GM23338 (cell line): ENCODE measurements around the gene TTYH3. TPM values are rescaled to one million over a fixed set of nuclear protein-coding genes. Genes with fewer than 3 reads are reported as not detected.
"Not testable (repeated sequence)": the region's sequence is repeated elsewhere in the genome, so short reads cannot be mapped to it uniquely, and the experiment has no call there.

ENCODE experiments used
- ATAC-seq: fragments of 200-7000 bp; cut with Tn5 transposase; 3 replicates; pipeline ENCODE4 v1.9.1; 2020
- DNase-seq: peaks from one replicate; pipeline ENCODE4 v3.0.0-alpha.2; 2015; ENCODE audit warnings: low spot score
- H2AFZ ChIP-seq: fragments of 200-600 bp; sonication (generic); 2 replicates; pipeline ENCODE4 v1.8.0; 2016; ENCODE audit warnings: antibody characterized with exemption, mild to moderate bottlenecking, moderate library complexity
- H3F3A ChIP-seq: fragments of 200-600 bp; sonication (generic); replicated peaks from 2 replicates; pipeline ENCODE4 v1.8.0; 2017; ENCODE audit warnings: antibody characterized with exemption, mixed run types, low read depth
- H3K27ac ChIP-seq: fragments of 200-600 bp; sonication (generic); 2 replicates; pipeline ENCODE4 v1.6.1; 2016; ENCODE audit warnings: low read depth
- H3K27me3 ChIP-seq: fragments of 200-600 bp; sonication (generic); 2 replicates; pipeline ENCODE4 v1.8.0; 2016; ENCODE audit warnings: mild to moderate bottlenecking, mixed run types, moderate library complexity; ENCODE audit not compliant: insufficient read depth
- H3K36me3 ChIP-seq: fragments of 200-600 bp; sonication (generic); 2 replicates; pipeline ENCODE4 v1.8.0; 2016; ENCODE audit warnings: mild to moderate bottlenecking; ENCODE audit not compliant: insufficient read depth
- H3K4me1 ChIP-seq: fragments of 200-600 bp; sonication (generic); 2 replicates; pipeline ENCODE4 v1.8.0; 2016; ENCODE audit warnings: mild to moderate bottlenecking, moderate library complexity; ENCODE audit not compliant: insufficient read depth
- H3K4me2 ChIP-seq: fragments of 200-600 bp; sonication (generic); 2 replicates; pipeline ENCODE4 v1.7.1; 2017; ENCODE audit warnings: mixed run types
- H3K4me3 ChIP-seq: fragments of 200-600 bp; sonication (generic); 2 replicates; pipeline ENCODE4 v1.6.1; 2016; ENCODE audit warnings: mixed run types
- H3K79me2 ChIP-seq: fragments of 200-600 bp; sonication (generic); replicated peaks from 2 replicates; pipeline ENCODE4 v1.8.0; 2017; ENCODE audit warnings: mild to moderate bottlenecking; ENCODE audit not compliant: insufficient read depth
- H3K9me2 ChIP-seq: fragments of 200-600 bp; sonication (generic); 2 replicates; pipeline ENCODE4 v1.8.0; 2017; ENCODE audit not compliant: insufficient read depth
- H4K20me1 ChIP-seq: fragments of 200-600 bp; sonication (generic); replicated peaks from 2 replicates; pipeline ENCODE4 v1.8.0; 2017; ENCODE audit warnings: mild to moderate bottlenecking; ENCODE audit not compliant: insufficient read depth
- H3K27ac Mint-ChIP-seq: 2 replicates; pipeline ENCODE4 v1.8.0; 2020; ENCODE audit warnings: inconsistent platforms, mild to moderate bottlenecking, moderate library complexity, mixed read lengths
- H3K27me3 Mint-ChIP-seq: 3 replicates; pipeline ENCODE4 v1.8.0; 2022; ENCODE audit warnings: low read depth, mild to moderate bottlenecking, moderate library complexity, mixed read lengths, inconsistent platforms; ENCODE audit not compliant: insufficient read depth, poor library complexity
- H3K36me3 Mint-ChIP-seq: 3 replicates; pipeline ENCODE4 v1.8.0; 2021; ENCODE audit warnings: low read depth, mild to moderate bottlenecking, inconsistent platforms, moderate library complexity, mixed read lengths
- H3K4me1 Mint-ChIP-seq: 3 replicates; pipeline ENCODE4 v1.8.0; 2020; ENCODE audit warnings: mild to moderate bottlenecking, inconsistent platforms, mixed read lengths
- H3K4me3 Mint-ChIP-seq: 3 replicates; pipeline ENCODE4 v1.8.0; 2021; ENCODE audit warnings: moderate library complexity, mild to moderate bottlenecking, inconsistent platforms, mixed read lengths
- H3K9me3 Mint-ChIP-seq: 3 replicates; pipeline ENCODE4 v1.8.0; 2020; ENCODE audit warnings: moderate library complexity, mild to moderate bottlenecking, inconsistent platforms, mixed read lengths
- CREB1 ChIP-seq: fragments of 250-450 bp; sonication (Bioruptor Pico); IDR thresholded peaks from 2 replicates; pipeline ENCODE4 v1.5.0; 2020; ENCODE audit warnings: low read depth, mild to moderate bottlenecking, moderate library complexity
- CTCF ChIP-seq, 2 experiments: fragments of 200-600 bp in 1 of 2; sonication (generic) in 1 of 2; conservative IDR thresholded peaks; 2 replicates each; pipeline versions ENCODE4 v1.5.1 to v1.6.1; 2016 to 2017; ENCODE audit warnings: antibody characterized with exemption in 2 of 2, low read depth in 2 of 2, mild to moderate bottlenecking in 2 of 2, moderate library complexity in 1 of 2
- ETS1 ChIP-seq: IDR thresholded peaks from 2 replicates; pipeline ENCODE4 v1.6.1; 2016; ENCODE audit warnings: antibody characterized with exemption
- JUNB ChIP-seq: IDR thresholded peaks from one replicate; pipeline ENCODE4 v1.6.1; 2016; ENCODE audit warnings: antibody characterized with exemption; ENCODE audit not compliant: unreplicated experiment
- ZNF114 ChIP-seq: fragments of 250-450 bp; sonication (Bioruptor Pico); IDR thresholded peaks from 2 replicates; pipeline ENCODE4 v1.5.0; 2020; ENCODE audit warnings: mild to moderate bottlenecking, moderate library complexity
- ZNF331 ChIP-seq: fragments of 250-450 bp; sonication (Bioruptor Pico); IDR thresholded peaks from 2 replicates; pipeline ENCODE4 v1.5.0; 2020; ENCODE audit warnings: low read depth, mild to moderate bottlenecking, moderate library complexity
- polyA plus RNA-seq: library from polyadenylated mRNA; unstranded; fragments of >200 nt; fragmentation: Nextera tagmentation; extraction: Ambion mirVana; gene quantifications from 2 replicates; pipeline ENCODE4 v1.2.1, GENCODE V29; 2016
- total RNA-seq: library from RNA; depleted of rRNA; stranded (reverse); fragments of >200 nt; shearing (Covaris generic); gene quantifications from 2 replicates; pipeline ENCODE4 v1.2.3, GENCODE V29; 2014

The TTYH3 gene
- total and polyA plus RNA-seq, 2 experiments from 2014 or later = 59.6 to 126 TPM

- no peak overlapping the region for H3K27ac Mint-ChIP-seq
- ATAC-seq = no peak
Observed at GRCh38 chr7:2607923-2608904, 23.6 kb upstream of the TTYH3 start.

GRCh38 chr7:2608921-2609411, 22.8 kb upstream of the TTYH3 start:
- TF ChIP-seq ETS1 = no peak
- no peak for TF ChIP-seq ZNF331
- no peak for TF ChIP-seq JUNB
- peak; percentile 63 to 79 for TF ChIP-seq CTCF (conservative IDR thresholded peaks at IDR 0.05; ENCODE audit: low read depth in 2 of 2)
- TF ChIP-seq ZNF114 (CRISPR knock-in tag) = no peak
- no peak for TF ChIP-seq CREB1 (CRISPR knock-in tag)
- Histone ChIP-seq H3K4me2 (no peak overlapping the region), H3K27me3 (no peaks in the 10 kb centered on the region), H3K4me1 (peaks cover 3% of the 10 kb centered on the region; the same call in 1 of the 2 replicates), H3K79me2 (no peaks in the 10 kb centered on the region), H3K9me2 (no peaks in the 10 kb centered on the region), H3F3A (no peaks in the 10 kb centered on the region), H2AFZ (no peak overlapping the region), H3K36me3 (no peaks in the 10 kb centered on the region), H3K27ac (no peak overlapping the region), H3K4me3 (no peak overlapping the region), H4K20me1 (no peaks in the 10 kb centered on the region)
- no peaks in the 10 kb centered on the region for H3K36me3 Mint-ChIP-seq
- H3K27me3 Mint-ChIP-seq = peaks cover 22% of the 10 kb centered on the region
- ATAC-seq (peak; percentile 61), DNase-seq (peak; percentile 93)
- no peak overlapping the region for H3K27ac Mint-ChIP-seq
- H3K9me3 Mint-ChIP-seq = no peaks in the 10 kb centered on the region
- no peak overlapping the region for H3K4me3 Mint-ChIP-seq
- H3K4me1 Mint-ChIP-seq = peaks cover 26% of the 10 kb centered on the region

More at GRCh38 chr7:2607923-2608904, 23.6 kb upstream of the TTYH3 start:
- no peaks in the 10 kb centered on the region for H4K20me1 ChIP-seq
- H3F3A ChIP-seq = no peaks in the 10 kb centered on the region
- H3K9me2 ChIP-seq = no peaks in the 10 kb centered on the region
- TF ChIP-seq ETS1 = no peak
- TF ChIP-seq JUNB = no peak
- peaks cover 21% of the 10 kb centered on the region for H3K4me1 Mint-ChIP-seq
- H3K4me1 ChIP-seq = peaks cover 3% of the 10 kb centered on the region; the same call in 1 of the 2 replicates
- H3K4me3 Mint-ChIP-seq = no peak overlapping the region
- H3K27me3 ChIP-seq = no peaks in the 10 kb centered on the region
- no peak for DNase-seq
- H3K4me2 ChIP-seq = no peak overlapping the region
- no peak overlapping the region for H3K27ac ChIP-seq
- H3K36me3 ChIP-seq = no peaks in the 10 kb centered on the region
- peaks cover 15% of the 10 kb centered on the region for H3K27me3 Mint-ChIP-seq
- H3K79me2 ChIP-seq = no peaks in the 10 kb centered on the region
- no peak overlapping the region for H2AFZ ChIP-seq
- H3K4me3 ChIP-seq = no peak overlapping the region
- H3K9me3 Mint-ChIP-seq = no peaks in the 10 kb centered on the region
- H3K36me3 Mint-ChIP-seq = no peaks in the 10 kb centered on the region

GRCh38 chr7:2609646-2610045, 22.1 kb upstream of the TTYH3 start:
- not testable (repeated sequence) for H3K27me3 ChIP-seq, H3K36me3 ChIP-seq, H3F3A ChIP-seq, H3K4me2 ChIP-seq, H3K27ac Mint-ChIP-seq, H3K4me3 ChIP-seq, H3K27ac ChIP-seq, H3K79me2 ChIP-seq, H3K4me1 ChIP-seq, H3K9me2 ChIP-seq, DNase-seq, H2AFZ ChIP-seq, H4K20me1 ChIP-seq, H3K9me3 Mint-ChIP-seq, ATAC-seq, H3K4me3 Mint-ChIP-seq, H3K36me3 Mint-ChIP-seq
- Mint-ChIP-seq H3K27me3 (peaks cover 22% of the 10 kb centered on the region), H3K4me1 (peaks cover 26% of the 10 kb centered on the region)
